GM23248 (cell line): ENCODE results near the gene SPRED3. TPM values are rescaled to one million over a fixed set of nuclear protein-coding genes. Genes with fewer than 3 reads are reported as not detected.

Experiments used
- DNase-seq: peaks from one replicate; pipeline ENCODE4 v3.0.0-alpha.2; 2015
- H2AFZ ChIP-seq: fragments of 200-600 bp; sonication (generic); 2 replicates; pipeline ENCODE4 v1.6.1; 2016; ENCODE audit warnings: antibody characterized with exemption
- H3F3A ChIP-seq: fragments of 200-600 bp; sonication (generic); 2 replicates; pipeline ENCODE4 v1.6.1; 2016; ENCODE audit warnings: mild to moderate bottlenecking, antibody characterized with exemption, mixed run types; ENCODE audit not compliant: insufficient read depth
- H3K27ac ChIP-seq: fragments of 200-600 bp; sonication (generic); 2 replicates; pipeline ENCODE4 v1.5.1; 2016; ENCODE audit warnings: mild to moderate bottlenecking
- H3K27me3 ChIP-seq: fragments of 200-600 bp; sonication (generic); replicated peaks from 2 replicates; pipeline ENCODE4 v1.6.1; 2016; ENCODE audit warnings: mild to moderate bottlenecking; ENCODE audit not compliant: insufficient read depth
- H3K36me3 ChIP-seq: fragments of 200-600 bp; sonication (generic); 2 replicates; pipeline ENCODE4 v1.6.1; 2016; ENCODE audit warnings: low read depth, mild to moderate bottlenecking
- H3K4me1 ChIP-seq: fragments of 200-600 bp; sonication (generic); 2 replicates; pipeline ENCODE4 v1.6.1; 2016; ENCODE audit warnings: mild to moderate bottlenecking; ENCODE audit not compliant: insufficient read depth
- H3K4me2 ChIP-seq: fragments of 200-600 bp; sonication (generic); one replicate; pipeline ENCODE4 v1.6.1; 2016; ENCODE audit warnings: mild to moderate bottlenecking; ENCODE audit not compliant: unreplicated experiment
- H3K4me3 ChIP-seq: fragments of 200-600 bp; sonication (generic); 2 replicates; pipeline ENCODE4 v1.5.1; 2016; ENCODE audit warnings: mild to moderate bottlenecking
- H3K79me2 ChIP-seq: fragments of 200-600 bp; sonication (generic); 2 replicates; pipeline ENCODE4 v1.6.1; 2016; ENCODE audit warnings: mild to moderate bottlenecking; ENCODE audit not compliant: insufficient read depth
- H3K9ac ChIP-seq: fragments of 200-600 bp; sonication (generic); 2 replicates; pipeline ENCODE4 v1.6.1; 2016; ENCODE audit warnings: mild to moderate bottlenecking
- H3K9me2 ChIP-seq: fragments of 200-600 bp; sonication (generic); 2 replicates; pipeline ENCODE4 v1.6.1; 2016; ENCODE audit warnings: mixed run types, mild to moderate bottlenecking, moderate library complexity; ENCODE audit not compliant: insufficient read depth
- H3K9me3 ChIP-seq: fragments of 200-600 bp; sonication (generic); one replicate; pipeline ENCODE4 v1.6.1; 2017; ENCODE audit warnings: low read depth
- H4K20me1 ChIP-seq: fragments of 200-600 bp; sonication (generic); 2 replicates; pipeline ENCODE4 v1.6.0; 2016; ENCODE audit not compliant: insufficient read depth
- EZH2 ChIP-seq: fragments of 200-600 bp; sonication (generic); IDR thresholded peaks from 2 replicates; pipeline ENCODE4 v1.6.1; 2018; ENCODE audit warnings: antibody characterized with exemption, mild to moderate bottlenecking; ENCODE audit not compliant: insufficient read depth, poor library complexity, severe bottlenecking
- EZH2phosphoT487 ChIP-seq: fragments of 200-600 bp; sonication (generic); IDR thresholded peaks from 2 replicates; pipeline ENCODE4 v1.6.1; 2018; ENCODE audit warnings: antibody characterized with exemption, moderate library complexity, mild to moderate bottlenecking, low read depth; ENCODE audit not compliant: insufficient read depth
- WGBS, 2 experiments: methylation state at CpG; one replicate each; pipeline ENCODE4 v1.1.6; 2015 to 2017; ENCODE audit warnings: low lambda C conversion rate in 2 of 2, low coverage in 1 of 2; ENCODE audit errors: missing lambda C conversion rate in 2 of 2; 5-methylcytosine and 5-hydroxymethylcytosine counted together
- in situ Hi-C: fragments of 300-500 bp; cut with MboI; formaldehyde crosslinking; loops from 2 replicates; pipeline ENCODE4 v1.15.0; 2020
- polyA plus RNA-seq: library from polyadenylated mRNA; unstranded; fragments of >200 nt; fragmentation: Nextera tagmentation; extraction: Ambion mirVana; gene quantifications from 2 replicates; pipeline ENCODE4 v1.2.1, GENCODE V29; 2016
- total RNA-seq: library from RNA; depleted of rRNA; stranded (reverse); fragments of >200 nt; shearing (Covaris generic); gene quantifications from 2 replicates; pipeline ENCODE4 v1.2.3, GENCODE V29; 2014

SPRED3 gene
- total and polyA plus RNA-seq, 2 experiments from 2014 or later, result 1.8 to 2.1 TPM

- Histone ChIP-seq H3K9me3 (no peaks in the 10 kb centered on the region), H3K4me1 (0 out of 2 replicates have a peak, but pooled peaks cover 3% of the 10 kb centered on the region), H2AFZ (peak overlapping the region; percentile 86; the same call in 1 of the 2 replicates), H3F3A (0 out of 2 replicates have a peak, but pooled peaks cover 10% of the 10 kb centered on the region), H3K79me2 (no peaks in the 10 kb centered on the region), H4K20me1 (no peaks in the 10 kb centered on the region), H3K4me3 (peak overlapping the region; percentile 93), H3K4me2 (peak overlapping the region; percentile 57), H3K27ac (peak overlapping the region; percentile 56), H3K9me2 (no peaks in the 10 kb centered on the region), H3K36me3 (0 out of 2 replicates have a peak, but pooled peaks cover 9% of the 10 kb centered on the region), H3K27me3 (no peaks in the 10 kb centered on the region), H3K9ac (peak overlapping the region; percentile 78; the same call in 1 of the 2 replicates)
- WGBS, 2 experiments, result 7 to 14% methylated on average over 26 to 30 of the region's 36 CpGs
- DNase-seq, result peak; percentile 54
- in situ Hi-C loops, result no loop called here
- TF ChIP-seq EZH2 (no peak), EZH2phosphoT487 (no peak)
Observed at GRCh38 chr19:38386971-38387549, 1.4 kb upstream of the SPRED3 start.

- DNase-seq, result peak; percentile 98
- in situ Hi-C loops, result no loop called here
- Histone ChIP-seq H3K9me2 (no peaks in the 10 kb centered on the region), H3K27me3 (no peaks in the 10 kb centered on the region), H3K27ac (peak within 1 kb of the TSS; percentile 68), H3K79me2 (no peaks in the 10 kb centered on the region), H3K36me3 (0 out of 2 replicates have a peak, but pooled peaks cover 2% of the 10 kb centered on the region), H3K4me3 (peak within 1 kb of the TSS; percentile 93), H3K4me2 (peak within 1 kb of the TSS; percentile 88), H3K9ac (peak within 1 kb of the TSS; percentile 78), H3F3A (0 out of 2 replicates have a peak, but pooled peaks cover 10% of the 10 kb centered on the region), H2AFZ (peak within 1 kb of the TSS; percentile 86), H3K9me3 (no peaks in the 10 kb centered on the region), H3K4me1 (peaks cover 10% of the 10 kb centered on the region), H4K20me1 (no peaks in the 10 kb centered on the region)
- TF ChIP-seq EZH2 (no peak), EZH2phosphoT487 (no peak)
- WGBS, 2 experiments, result 3% methylated on average over 25 to 51 of the region's 51 CpGs
Observed at GRCh38 chr19:38387550-38388348, 748 bp upstream of the SPRED3 start, which contains the start of gene GGN. Gene GGN, minus strand, starts transcription at chr19:38388034. Its CDS starts 773 bp downstream, at chr19:38387261.

GRCh38 chr19:38389101-38389925, 816 bp downstream of the SPRED3 start:
- H3K9me2 ChIP-seq, result no peaks in the 10 kb centered on the region
- peak overlapping the region; percentile 93 for H3K4me3 ChIP-seq
- no peaks in the 10 kb centered on the region for H3K79me2 ChIP-seq
- no peak for TF ChIP-seq EZH2
- no peak for TF ChIP-seq EZH2phosphoT487
- peak overlapping the region; percentile 78 for H3K9ac ChIP-seq
- 1 to 6% methylated on average over 20 to 28 of the region's 28 CpGs for WGBS, 2 experiments
- peak overlapping the region; percentile 68 for H3K27ac ChIP-seq
- H3F3A ChIP-seq, result 0 out of 2 replicates have a peak, but pooled peaks cover 10% of the 10 kb centered on the region
- H3K36me3 ChIP-seq, result no peaks in the 10 kb centered on the region
- peak; percentile 91 for DNase-seq
- no peaks in the 10 kb centered on the region for H3K9me3 ChIP-seq
- H3K4me1 ChIP-seq, result peaks cover 14% of the 10 kb centered on the region
- peak overlapping the region; percentile 58 for H2AFZ ChIP-seq
- peak overlapping the region; percentile 86 for H3K4me2 ChIP-seq
- in situ Hi-C loops, result no loop called here
- H4K20me1 ChIP-seq, result no peaks in the 10 kb centered on the region
- H3K27me3 ChIP-seq, result no peaks in the 10 kb centered on the region
